SK-N-SH (cell line): Measurements from ENCODE around the gene CDHR2. TPM values are rescaled to one million over a fixed set of nuclear protein-coding genes. Genes with fewer than 3 reads are reported as not detected.
A peak's percentile ranks its signal among the peaks of the same experiment; 100 is the strongest.

Source experiments
- CTCF ChIA-PET: fragments of 300-600, 350-600 bp; formaldehyde crosslinking; extraction: SDS; loops from one replicate; lab custom pipeline; 2021; lab: Yijun Ruan, JAX
- POLR2A ChIA-PET: fragments of 350-600 bp; sonication (Branson Sonifier 250); formaldehyde crosslinking; extraction: SDS; loops from one replicate; lab custom pipeline; 2020; ENCODE audit warnings: antibody characterized with exemption, inconsistent platforms; lab: Yijun Ruan, JAX
- DNase-seq: peaks from one replicate; pipeline ENCODE4 v3.0.0; 2012
- H2AFZ ChIP-seq: fragments of 200-600 bp; sonication (generic); 2 replicates; pipeline ENCODE4 v1.8.1; 2016; ENCODE audit warnings: antibody characterized with exemption, mild to moderate bottlenecking, low read depth
- H3F3A ChIP-seq: fragments of 200-600 bp; sonication (generic); replicated peaks from 2 replicates; pipeline ENCODE3; 2016; ENCODE audit warnings: antibody characterized with exemption, mild to moderate bottlenecking; ENCODE audit not compliant: insufficient read depth
- H3K27ac ChIP-seq, 2 experiments: fragments of 200-500 bp in 1 of 2; fragments of 200-600 bp in 1 of 2; sonication (Bioruptor generic) in 1 of 2; sonication (generic), shearing (Covaris generic) in 1 of 2; 2 replicates each; pipeline versions ENCODE4 v1.5.1 to v1.6.1; 2014 to 2016; ENCODE audit warnings: low read depth in 2 of 2, inconsistent platforms in 1 of 2, low read length in 1 of 2, mild to moderate bottlenecking in 1 of 2, mixed read lengths in 1 of 2
- H3K27me3 ChIP-seq: fragments of 200-600 bp; sonication (generic), shearing (Covaris generic); 2 replicates; pipeline ENCODE4 v1.6.1; 2016; ENCODE audit warnings: mixed run types; ENCODE audit not compliant: insufficient read depth
- H3K36me3 ChIP-seq, 2 experiments: fragments of 200-500 bp in 1 of 2; fragments of 200-600 bp in 1 of 2; sonication (Bioruptor generic) in 1 of 2; sonication (generic) in 1 of 2; replicated peaks in 1 of 2; 2 replicates each; pipeline versions ENCODE3 to v1.5.1; 2014 to 2016; ENCODE audit warnings: low read length in 1 of 2, mild to moderate bottlenecking in 1 of 2; ENCODE audit not compliant: insufficient read depth in 2 of 2, control insufficient read depth in 1 of 2
- H3K4me1 ChIP-seq, 2 experiments: fragments of 200-500 bp in 1 of 2; fragments of 200-600 bp in 1 of 2; sonication (Bioruptor generic) in 1 of 2; sonication (generic), shearing (Covaris generic) in 1 of 2; 2 replicates each; pipeline versions ENCODE4 v1.5.1 to v1.6.1; 2014 to 2016; ENCODE audit warnings: low read depth in 1 of 2, low read length in 1 of 2, mixed run types in 1 of 2; ENCODE audit not compliant: insufficient read depth in 2 of 2, control insufficient read depth in 1 of 2
- H3K4me2 ChIP-seq: fragments of 200-600 bp; sonication (generic), shearing (Covaris generic); 2 replicates; pipeline ENCODE4 v1.6.1; 2017; ENCODE audit warnings: mixed run types
- H3K4me3 ChIP-seq, 2 experiments: fragments of 200-500 bp in 1 of 2; fragments of 200-600 bp in 1 of 2; sonication (Bioruptor generic) in 1 of 2; sonication (generic), shearing (Covaris generic) in 1 of 2; 2 replicates each; pipeline versions ENCODE4 v1.5.1 to v1.8.1; 2014 to 2016; ENCODE audit warnings: low read depth in 2 of 2, inconsistent platforms in 1 of 2, low read length in 1 of 2, mild to moderate bottlenecking in 1 of 2, mixed read lengths in 1 of 2, moderate library complexity in 1 of 2
- H3K79me2 ChIP-seq: fragments of 200-600 bp; sonication (generic); 2 replicates; pipeline ENCODE4 v1.8.1; 2017; ENCODE audit warnings: mild to moderate bottlenecking; ENCODE audit not compliant: insufficient read depth
- H3K9ac ChIP-seq: fragments of 200-600 bp; sonication (generic); 2 replicates; pipeline ENCODE4 v1.6.1; 2017; ENCODE audit warnings: mixed run types
- H3K9me2 ChIP-seq: fragments of 200-600 bp; sonication (generic); 2 replicates; pipeline ENCODE4 v1.6.1; 2017; ENCODE audit warnings: mixed run types
- H3K9me3 ChIP-seq: fragments of 200-600 bp; sonication (generic); 2 replicates; pipeline ENCODE4 v1.6.1; 2017; ENCODE audit warnings: mixed run types, mild to moderate bottlenecking, moderate library complexity
- H4K20me1 ChIP-seq: fragments of 200-600 bp; sonication (generic); 2 replicates; pipeline ENCODE4 v1.6.1; 2017; ENCODE audit warnings: mild to moderate bottlenecking, mixed run types; ENCODE audit not compliant: insufficient read depth
- CHD2 ChIP-seq: fragments of 150-350 bp; IDR thresholded peaks from 2 replicates; pipeline ENCODE4 v1.6.1; 2018; ENCODE audit warnings: low read length; ENCODE audit not compliant: partially characterized antibody
- CTCF ChIP-seq: fragments of 200-600 bp; sonication (generic); IDR thresholded peaks from 2 replicates; pipeline ENCODE4 v1.6.1; 2017; ENCODE audit warnings: antibody characterized with exemption, mild to moderate bottlenecking, moderate library complexity
- ELF1 ChIP-seq: IDR thresholded peaks from 2 replicates; pipeline ENCODE4 v1.4.0; 2012
- EP300 ChIP-seq, 2 experiments: IDR thresholded peaks; 2 replicates each; pipeline versions ENCODE4 v1.4.0 to v1.6.1; 2012; ENCODE audit warnings: borderline replicate concordance in 1 of 2, low read depth in 1 of 2, low read length in 1 of 2
- EZH2phosphoT487 ChIP-seq: fragments of 200-600 bp; sonication (generic); IDR thresholded peaks from 2 replicates; pipeline ENCODE4 v1.6.1; 2017; ENCODE audit warnings: low read depth, mixed run types, mild to moderate bottlenecking, antibody characterized with exemption, moderate library complexity, borderline replicate concordance
- FOSL2 ChIP-seq: IDR thresholded peaks from 2 replicates; pipeline ENCODE4 v1.4.0; 2012; ENCODE audit warnings: low read depth, mild to moderate bottlenecking, moderate library complexity, borderline replicate concordance
- FOXJ3 ChIP-seq: sonication (generic); formaldehyde crosslinking; IDR thresholded peaks from 2 replicates; pipeline ENCODE4 v1.5.1; 2020; ENCODE audit warnings: mild to moderate bottlenecking, missing genetic modification reagents
- FOXM1 ChIP-seq: IDR thresholded peaks from 2 replicates; pipeline ENCODE4 v1.4.0; 2012; ENCODE audit warnings: low read depth, mild to moderate bottlenecking
- JUND ChIP-seq: IDR thresholded peaks from 2 replicates; pipeline ENCODE4 v1.4.0; 2012
- MAX ChIP-seq: IDR thresholded peaks from 2 replicates; pipeline ENCODE4 v1.4.0; 2012; ENCODE audit warnings: low read depth
- POLR2AphosphoS5 ChIP-seq: IDR thresholded peaks from 2 replicates; pipeline ENCODE4 v1.6.1; 2012; ENCODE audit warnings: low read depth, low read length
- RAD21 ChIP-seq: IDR thresholded peaks from 2 replicates; pipeline ENCODE4 v1.6.1; 2012; ENCODE audit warnings: mild to moderate bottlenecking, low read length
- RCOR1 ChIP-seq: fragments of 150-350 bp; IDR thresholded peaks from 2 replicates; pipeline ENCODE4 v1.6.1; 2017; ENCODE audit warnings: antibody characterized with exemption, low read length
- SIN3A ChIP-seq: IDR thresholded peaks from 2 replicates; pipeline ENCODE4 v1.6.1; 2012; ENCODE audit warnings: low read depth, mild to moderate bottlenecking, low read length, moderate library complexity, borderline replicate concordance
- TAF1 ChIP-seq: IDR thresholded peaks from 2 replicates; pipeline ENCODE4 v1.6.1; 2012; ENCODE audit warnings: low read depth, mild to moderate bottlenecking, low read length, moderate library complexity, borderline replicate concordance
- TCF12 ChIP-seq: IDR thresholded peaks from 2 replicates; pipeline ENCODE4 v1.4.0; 2012
- YY1 ChIP-seq: IDR thresholded peaks from 2 replicates; pipeline ENCODE4 v1.4.0; 2012; ENCODE audit warnings: low read depth, mild to moderate bottlenecking
- ZBTB33 ChIP-seq: IDR thresholded peaks from 2 replicates; pipeline ENCODE4 v1.4.0; 2012; ENCODE audit warnings: low read depth, borderline replicate concordance
- WGBS: methylation state at CpG from one replicate; pipeline ENCODE4 v1.1.6; 2017; ENCODE audit warnings: low lambda C conversion rate; 5-methylcytosine and 5-hydroxymethylcytosine counted together
- polyA plus RNA-seq, 3 experiments: library from polyadenylated mRNA; depleted of rRNA; stranded (reverse); fragments of >200 nt; gene quantifications; 2 replicates each; pipeline ENCODE4 v1.2.3, GENCODE V29; 2012
- TF ChIP-seq, protein P1 (sequence below): IDR thresholded peaks from 2 replicates; pipeline ENCODE4 v1.4.0; 2012; ENCODE audit warnings: low read depth, borderline replicate concordance
- TF ChIP-seq, protein P2 (sequence below): fragments of 150-350 bp; IDR thresholded peaks from 2 replicates; pipeline ENCODE4 v1.6.1; 2017; ENCODE audit warnings: antibody characterized with exemption, low read length, low read depth, borderline replicate concordance
- TF ChIP-seq, protein P3 (sequence below): IDR thresholded peaks from 2 replicates; pipeline ENCODE4 v1.6.1; 2012; ENCODE audit warnings: mild to moderate bottlenecking, low read depth, low read length, moderate library complexity

Gene CDHR2
- polyA plus RNA-seq, 1 of the 3 experiments (the other 2 are of a cell fraction), result not detected

- Histone ChIP-seq H3K9me2 (no peaks in the 10 kb centered on the region), H3K4me3 (peak within 1 kb of the TSS; percentile 73 to 97), H2AFZ (peak within 1 kb of the TSS; percentile 83), H3K27me3 (no peaks in the 10 kb centered on the region), H3K27ac (peak within 1 kb of the TSS; percentile 87 to 96), H3K9me3 (no peaks in the 10 kb centered on the region), H3K36me3 (peaks cover 0 to 12% of the 10 kb centered on the region in 2 experiments), H3F3A (no peaks in the 10 kb centered on the region), H3K4me1 (peaks cover 19 to 47% of the 10 kb centered on the region in 2 experiments; a peak in 3 of 4 replicates), H3K9ac (peak within 1 kb of the TSS; percentile 98), H3K4me2 (peak within 1 kb of the TSS; percentile 99), H3K79me2 (peaks cover 46% of the 10 kb centered on the region), H4K20me1 (peaks cover 35% of the 10 kb centered on the region)
- POLR2A ChIA-PET, result interaction anchor here (0.5 to 1.9 kb wide), 8 partner anchors 10 to 171 kb away, joined by 3 to 10 read pairs (median 3); partner anchors contain the start of genes HIGD2A, NOP16 and TSPAN17
- CTCF ChIA-PET, result interaction anchor here (1.0 to 6.0 kb wide), 4 partner anchors 16 to 121 kb away, joined by 3 to 28 read pairs (median 10); partner anchors contain the start of genes CLTB and FAF2
- WGBS, result under 1% methylated on average over 29 of the region's 63 CpGs
- DNase-seq, result peak; percentile 96
- 0 out of 4 replicates have a peak, but pooled peaks of 1 of the 2 experiments have one; percentile 41 for TF ChIP-seq EP300 (IDR thresholded peaks at IDR 0.05; ENCODE audit: borderline replicate concordance in 1 of 2, low read depth in 1 of 2, low read length in 1 of 2)
- no peak for TF ChIP-seq FOXM1
- TF ChIP-seq, protein P1, sequence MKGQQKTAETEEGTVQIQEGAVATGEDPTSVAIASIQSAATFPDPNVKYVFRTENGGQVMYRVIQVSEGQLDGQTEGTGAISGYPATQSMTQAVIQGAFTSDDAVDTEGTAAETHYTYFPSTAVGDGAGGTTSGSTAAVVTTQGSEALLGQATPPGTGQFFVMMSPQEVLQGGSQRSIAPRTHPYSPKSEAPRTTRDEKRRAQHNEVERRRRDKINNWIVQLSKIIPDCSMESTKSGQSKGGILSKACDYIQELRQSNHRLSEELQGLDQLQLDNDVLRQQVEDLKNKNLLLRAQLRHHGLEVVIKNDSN, result peak; percentile 93
- TF ChIP-seq EZH2phosphoT487, result no peak
- TF ChIP-seq JUND, result no peak
- TF ChIP-seq, protein P2, sequence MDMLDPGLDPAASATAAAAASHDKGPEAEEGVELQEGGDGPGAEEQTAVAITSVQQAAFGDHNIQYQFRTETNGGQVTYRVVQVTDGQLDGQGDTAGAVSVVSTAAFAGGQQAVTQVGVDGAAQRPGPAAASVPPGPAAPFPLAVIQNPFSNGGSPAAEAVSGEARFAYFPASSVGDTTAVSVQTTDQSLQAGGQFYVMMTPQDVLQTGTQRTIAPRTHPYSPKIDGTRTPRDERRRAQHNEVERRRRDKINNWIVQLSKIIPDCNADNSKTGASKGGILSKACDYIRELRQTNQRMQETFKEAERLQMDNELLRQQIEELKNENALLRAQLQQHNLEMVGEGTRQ, result peak; percentile 52; the same call in 1 of the 2 replicates
- TF ChIP-seq ELF1, result no peak; the same call in 1 of the 2 replicates
- TF ChIP-seq FOSL2, result no peak
- TF ChIP-seq MAX, result peak; percentile 78
- TF ChIP-seq, protein P3, sequence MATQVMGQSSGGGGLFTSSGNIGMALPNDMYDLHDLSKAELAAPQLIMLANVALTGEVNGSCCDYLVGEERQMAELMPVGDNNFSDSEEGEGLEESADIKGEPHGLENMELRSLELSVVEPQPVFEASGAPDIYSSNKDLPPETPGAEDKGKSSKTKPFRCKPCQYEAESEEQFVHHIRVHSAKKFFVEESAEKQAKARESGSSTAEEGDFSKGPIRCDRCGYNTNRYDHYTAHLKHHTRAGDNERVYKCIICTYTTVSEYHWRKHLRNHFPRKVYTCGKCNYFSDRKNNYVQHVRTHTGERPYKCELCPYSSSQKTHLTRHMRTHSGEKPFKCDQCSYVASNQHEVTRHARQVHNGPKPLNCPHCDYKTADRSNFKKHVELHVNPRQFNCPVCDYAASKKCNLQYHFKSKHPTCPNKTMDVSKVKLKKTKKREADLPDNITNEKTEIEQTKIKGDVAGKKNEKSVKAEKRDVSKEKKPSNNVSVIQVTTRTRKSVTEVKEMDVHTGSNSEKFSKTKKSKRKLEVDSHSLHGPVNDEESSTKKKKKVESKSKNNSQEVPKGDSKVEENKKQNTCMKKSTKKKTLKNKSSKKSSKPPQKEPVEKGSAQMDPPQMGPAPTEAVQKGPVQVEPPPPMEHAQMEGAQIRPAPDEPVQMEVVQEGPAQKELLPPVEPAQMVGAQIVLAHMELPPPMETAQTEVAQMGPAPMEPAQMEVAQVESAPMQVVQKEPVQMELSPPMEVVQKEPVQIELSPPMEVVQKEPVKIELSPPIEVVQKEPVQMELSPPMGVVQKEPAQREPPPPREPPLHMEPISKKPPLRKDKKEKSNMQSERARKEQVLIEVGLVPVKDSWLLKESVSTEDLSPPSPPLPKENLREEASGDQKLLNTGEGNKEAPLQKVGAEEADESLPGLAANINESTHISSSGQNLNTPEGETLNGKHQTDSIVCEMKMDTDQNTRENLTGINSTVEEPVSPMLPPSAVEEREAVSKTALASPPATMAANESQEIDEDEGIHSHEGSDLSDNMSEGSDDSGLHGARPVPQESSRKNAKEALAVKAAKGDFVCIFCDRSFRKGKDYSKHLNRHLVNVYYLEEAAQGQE, result peak; percentile 73
- no peak for TF ChIP-seq CTCF
- TF ChIP-seq SIN3A, result peak; percentile 53
- TF ChIP-seq POLR2AphosphoS5, result no peak
- TF ChIP-seq CHD2, result no peak
- peak; percentile 91 for TF ChIP-seq YY1
- TF ChIP-seq RAD21, result no peak
- no peak for TF ChIP-seq RCOR1
- peak; percentile 76; the same call in 1 of the 2 replicates for TF ChIP-seq TAF1
- TF ChIP-seq ZBTB33, result 0 out of 2 replicates have a peak, but pooled peaks have one; percentile 60
- TF ChIP-seq TCF12, result 0 out of 2 replicates have a peak, but pooled peaks have one; percentile 9
- TF ChIP-seq FOXJ3 (CRISPR knock-in tag), result no peak
Measured at GRCh38 chr5:176536902-176537553, 12.1 kb upstream of the CDHR2 start, which contains the start of gene RNF44. Gene RNF44 (minus strand): TSS chr5:176537402. CDS start chr5:176532472, 4,930 bp downstream.
